IMR-90 (cell line): ENCODE measurements around the gene TSC2. TPM values are rescaled to one million over a fixed set of nuclear protein-coding genes. Genes with fewer than 3 reads are reported as not detected.

Experiments
- ATAC-seq: fragments of 200-7000 bp; cut with Tn5 transposase; 2 replicates; pipeline ENCODE4 v1.9.1; 2020; ENCODE audit warnings: low read depth, mild to moderate bottlenecking, moderate library complexity
- BruUV-seq: library from RNA; stranded (reverse); fragments of 400-500 nt; replicated peaks from 2 replicates; lab custom pipeline; 2021; lab: Mats Ljungman, UMichigan
- CTCF ChIA-PET: fragments of 300-600 bp; formaldehyde crosslinking; extraction: SDS; loops from one replicate; lab custom pipeline; 2021; ENCODE audit warnings: antibody characterized with exemption; lab: Yijun Ruan, JAX
- POLR2A ChIA-PET: fragments of 300-600 bp; sonication (Branson Sonifier 250); formaldehyde crosslinking; loops from one replicate; lab custom pipeline; 2022; ENCODE audit warnings: antibody characterized with exemption; ENCODE audit not compliant: unreplicated experiment; lab: Charles Lee
- DNase-seq: peaks from one replicate; pipeline ENCODE4 v3.0.0; 2013
- H2AFZ ChIP-seq: replicated peaks from 2 replicates; pipeline ENCODE3; 2013; ENCODE audit warnings: low read length, mild to moderate bottlenecking; ENCODE audit not compliant: poor library complexity
- H2AK5ac ChIP-seq: 2 replicates; pipeline ENCODE4 v1.6.1; 2013; ENCODE audit warnings: low read depth, low read length, inconsistent platforms
- H2AK9ac ChIP-seq: replicated peaks from 2 replicates; pipeline ENCODE3; 2013; ENCODE audit warnings: mild to moderate bottlenecking, low read depth, low read length, moderate library complexity; ENCODE audit not compliant: poor library complexity
- H2BK120ac ChIP-seq: 2 replicates; pipeline ENCODE4 v1.6.1; 2013; ENCODE audit warnings: low read depth, low read length, inconsistent platforms
- H2BK15ac ChIP-seq: 3 replicates; pipeline ENCODE4 v1.6.1; 2013; ENCODE audit warnings: low read depth, low read length, inconsistent platforms
- H2BK20ac ChIP-seq: 2 replicates; pipeline ENCODE4 v1.6.1; 2013; ENCODE audit warnings: low read depth, mild to moderate bottlenecking, inconsistent platforms, low read length, moderate library complexity
- H2BK5ac ChIP-seq: 2 replicates; pipeline ENCODE4 v1.6.1; 2013; ENCODE audit warnings: mild to moderate bottlenecking, low read depth, low read length, inconsistent platforms; ENCODE audit not compliant: poor library complexity, severe bottlenecking
- H3K14ac ChIP-seq: replicated peaks from 2 replicates; pipeline ENCODE4 v1.6.1; 2013; ENCODE audit warnings: low read depth, low read length, inconsistent platforms
- H3K18ac ChIP-seq: 2 replicates; pipeline ENCODE4 v1.6.1; 2013; ENCODE audit warnings: low read depth, low read length, control low read depth
- H3K23ac ChIP-seq: 2 replicates; pipeline ENCODE4 v1.6.1; 2013; ENCODE audit warnings: low read depth, low read length, inconsistent platforms
- H3K27ac ChIP-seq: 2 replicates; pipeline ENCODE4 v1.5.1; 2013; ENCODE audit warnings: mild to moderate bottlenecking, control low read depth, low read length; ENCODE audit not compliant: insufficient read depth
- H3K27me3 ChIP-seq: 2 replicates; pipeline ENCODE4 v1.6.1; 2013; ENCODE audit warnings: low read length; ENCODE audit not compliant: control insufficient read depth, insufficient read depth
- H3K36me3 ChIP-seq: 2 replicates; pipeline ENCODE4 v1.6.1; 2013; ENCODE audit warnings: low read length, mixed read lengths; ENCODE audit not compliant: control insufficient read depth, insufficient read depth
- H3K4ac ChIP-seq: 2 replicates; pipeline ENCODE4 v1.6.1; 2013; ENCODE audit warnings: low read depth, low read length, inconsistent platforms
- H3K4me1 ChIP-seq: 2 replicates; pipeline ENCODE4 v1.6.1; 2013; ENCODE audit warnings: low read length, mixed read lengths; ENCODE audit not compliant: control insufficient read depth, insufficient read depth
- H3K4me2 ChIP-seq: 2 replicates; pipeline ENCODE4 v1.6.1; 2013; ENCODE audit warnings: low read depth, mild to moderate bottlenecking, control low read depth, low read length, moderate library complexity
- H3K4me3 ChIP-seq: 2 replicates; pipeline ENCODE4 v1.5.1; 2013; ENCODE audit warnings: low read depth, mild to moderate bottlenecking, control low read depth, low read length, moderate library complexity; ENCODE audit not compliant: insufficient read depth
- H3K56ac ChIP-seq: 2 replicates; pipeline ENCODE4 v1.6.1; 2013; ENCODE audit warnings: low read length, inconsistent platforms; ENCODE audit not compliant: insufficient read depth; ENCODE audit errors: extremely low read depth
- H3K79me1 ChIP-seq, 2 experiments: 2 replicates each; pipeline ENCODE4 v1.6.1; 2013; ENCODE audit warnings: low read length in 2 of 2, inconsistent platforms in 1 of 2, low read depth in 1 of 2
- H3K9ac ChIP-seq: 2 replicates; pipeline ENCODE4 v1.6.1; 2013; ENCODE audit warnings: low read depth, low read length, control low read depth
- H3K9me1 ChIP-seq: 2 replicates; pipeline ENCODE4 v1.6.1; 2013; ENCODE audit warnings: low read length, inconsistent platforms; ENCODE audit not compliant: insufficient read depth
- H3K9me3 ChIP-seq: 2 replicates; pipeline ENCODE4 v1.6.1; 2013; ENCODE audit warnings: low read length; ENCODE audit not compliant: control insufficient read depth, insufficient read depth
- H4K20me1 ChIP-seq: 2 replicates; pipeline ENCODE4 v1.6.1; 2013; ENCODE audit warnings: low read length, inconsistent platforms; ENCODE audit not compliant: insufficient read depth
- H4K5ac ChIP-seq: 2 replicates; pipeline ENCODE4 v1.6.1; 2013; ENCODE audit warnings: mild to moderate bottlenecking, low read depth, low read length, control low read depth
- H4K8ac ChIP-seq, 2 experiments: 2 replicates each; pipeline ENCODE4 v1.6.1; 2013; ENCODE audit warnings: low read depth in 2 of 2, low read length in 2 of 2, control low read depth in 1 of 2, inconsistent platforms in 1 of 2
- H4K91ac ChIP-seq: 2 replicates; pipeline ENCODE4 v1.6.1; 2013; ENCODE audit warnings: low read depth, low read length, inconsistent platforms; ENCODE audit not compliant: insufficient read depth
- RCOR1 ChIP-seq: IDR thresholded peaks from 2 replicates; pipeline ENCODE4 v1.6.1; 2012; ENCODE audit warnings: mild to moderate bottlenecking, low read length, improper control_type of control experiment; ENCODE audit not compliant: insufficient replicate concordance
- WGBS, 2 experiments: methylation state at CpG; one replicate each; pipeline versions ENCODE4 v1.1.5 to v1.1.7; 2013; ENCODE audit warnings: missing lambda C conversion rate in 2 of 2; ENCODE audit not compliant: insufficient read length in 1 of 2; ENCODE audit errors: extremely low coverage in 2 of 2; 5-methylcytosine and 5-hydroxymethylcytosine counted together
- dilution Hi-C: fragments of 300-500 bp; cut with HindIII; formaldehyde crosslinking; loops from one replicate; pipeline ENCODE4 v1.14.3; 2018; ENCODE audit warnings: low sequenced_read_pairs; ENCODE audit not compliant: unreplicated experiment
- in situ Hi-C: fragments of 300-500 bp; cut with MboI; formaldehyde crosslinking; loops from 3 replicates; pipeline ENCODE4 v1.14.3; 2019; ENCODE audit warnings: low sequenced_read_pairs, inconsistent platforms, mixed read lengths
- intact Hi-C: fragments of 100-400 bp; cut with micrococcal nuclease; formaldehyde crosslinking; loops from 2 replicates; pipeline ENCODE4 v1.10.0; 2022
- polyA plus RNA-seq, 3 experiments: library from polyadenylated mRNA; depleted of rRNA; stranded (reverse); fragments of >200 nt; gene quantifications; 2 replicates each; pipeline ENCODE4 v1.2.3, GENCODE V29; 2012; ENCODE audit warnings: low replicate concordance in 1 of 3
- total RNA-seq: library from RNA; depleted of rRNA; stranded (reverse); fragments of >200 nt; gene quantifications from 2 replicates; pipeline ENCODE4 v1.2.3, GENCODE V29; 2012
- TF ChIP-seq, protein P1 (sequence below): fragments of 150-350 bp; IDR thresholded peaks from 2 replicates; pipeline ENCODE4 v1.6.1; 2017; ENCODE audit warnings: mild to moderate bottlenecking, antibody characterized with exemption, low read length, low read depth

The TSC2 gene
- total and polyA plus RNA-seq, 2 of the 4 experiments (the other 2 are of a cell fraction): 31.4 to 88.6 TPM

DNA sequence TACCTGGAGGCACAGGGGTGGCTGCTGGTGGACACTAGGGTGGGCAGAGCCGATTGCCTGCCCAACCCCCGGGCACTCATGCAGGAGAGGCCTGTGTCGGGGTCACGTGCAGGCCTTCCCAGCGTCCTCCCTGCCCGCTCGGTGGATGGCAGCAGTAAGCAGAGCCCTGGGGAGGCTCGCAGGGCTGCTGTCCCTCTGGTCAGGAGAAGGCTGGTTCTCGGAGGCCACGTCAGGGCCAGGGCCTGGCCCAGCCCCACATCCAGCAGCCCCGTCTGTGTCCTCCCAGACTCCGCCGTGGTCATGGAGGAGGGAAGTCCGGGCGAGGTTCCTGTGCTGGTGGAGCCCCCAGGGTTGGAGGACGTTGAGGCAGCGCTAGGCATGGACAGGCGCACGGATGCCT lies 35.6 kb downstream of the TSC2 start:
- CTCF ChIA-PET: no interaction called here
- H4K5ac ChIP-seq: no peak overlapping the region
- H2AK9ac ChIP-seq: no peak overlapping the region
- H2AK5ac ChIP-seq: no peak overlapping the region
- no peak overlapping the region for H3K4ac ChIP-seq
- no peak overlapping the region for H4K8ac ChIP-seq
- H3K56ac ChIP-seq: no peak overlapping the region
- H2BK5ac ChIP-seq: no peak overlapping the region
- H3K27me3 ChIP-seq: no peaks in the 10 kb centered on the region
- H3K9me1 ChIP-seq: no peaks in the 10 kb centered on the region
- H2AFZ ChIP-seq: no peak overlapping the region
- H3K9me3 ChIP-seq: no peaks in the 10 kb centered on the region
- H2BK20ac ChIP-seq: no peak overlapping the region
- no peak overlapping the region for H2BK15ac ChIP-seq
- H3K18ac ChIP-seq: no peak overlapping the region
- no peak overlapping the region for H3K14ac ChIP-seq
- in situ Hi-C loops (no loop called here), dilution Hi-C loops (no loop called here), intact Hi-C loops (no loop called here)
- peaks cover 84% of the 10 kb centered on the region for H3K36me3 ChIP-seq
- ATAC-seq (no peak), DNase-seq (no peak)
- H3K79me1 ChIP-seq: 0 out of 4 replicates have a peak, but pooled peaks cover 0 to 3% of the 10 kb centered on the region in 2 experiments
- H3K23ac ChIP-seq: no peak overlapping the region
- H2BK120ac ChIP-seq: no peak overlapping the region
- POLR2A ChIA-PET: no interaction called here
- H3K4me2 ChIP-seq: no peak overlapping the region
- peaks cover 20% of the 10 kb centered on the region for H4K20me1 ChIP-seq
- H4K91ac ChIP-seq: no peak overlapping the region
- no peak overlapping the region for H3K9ac ChIP-seq
- BruUV-seq: no TSS peak
- H3K4me1 ChIP-seq: peaks cover 3% of the 10 kb centered on the region; the same call in 1 of the 2 replicates
- TF ChIP-seq, protein P1, sequence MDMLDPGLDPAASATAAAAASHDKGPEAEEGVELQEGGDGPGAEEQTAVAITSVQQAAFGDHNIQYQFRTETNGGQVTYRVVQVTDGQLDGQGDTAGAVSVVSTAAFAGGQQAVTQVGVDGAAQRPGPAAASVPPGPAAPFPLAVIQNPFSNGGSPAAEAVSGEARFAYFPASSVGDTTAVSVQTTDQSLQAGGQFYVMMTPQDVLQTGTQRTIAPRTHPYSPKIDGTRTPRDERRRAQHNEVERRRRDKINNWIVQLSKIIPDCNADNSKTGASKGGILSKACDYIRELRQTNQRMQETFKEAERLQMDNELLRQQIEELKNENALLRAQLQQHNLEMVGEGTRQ: no peak
- no peak for TF ChIP-seq RCOR1
- no peak overlapping the region for H3K27ac ChIP-seq
- WGBS, 2 experiments: 84% methylated on average over 9 of the region's 19 CpGs; no CpG with 5 or more reads in 1 of the 2 experiments
- no peak overlapping the region for H3K4me3 ChIP-seq
